ENCODE data around the gene WDR5. TPM values are rescaled to one million over a fixed set of nuclear protein-coding genes. Genes with fewer than 3 reads are reported as not detected.

WDR5 gene
- total and polyA plus RNA-seq, 9 donors: 25.1 to 60.2 (median 47.2) TPM

GRCh38 chr9:134130503-134131375 lies 5.1 kb upstream of the WDR5 start:
- 23% methylated on average over 10 of the region's 23 CpGs for WGBS (ENCODE audit: insufficient coverage)

GRCh38 chr9:134131471-134132207 lies 4.2 kb upstream of the WDR5 start:
- Histone ChIP-seq H3K9me3 (replicated peaks; ENCODE audit: control insufficient read depth, low read depth, low read length) (no peaks in the 10 kb centered on the region), H3K27ac (ENCODE audit: low read length) (peak overlapping the region; percentile 88), H3K36me3 (ENCODE audit: control insufficient read depth, insufficient read depth, low read length) (no peaks in the 10 kb centered on the region), H3K4me3 (ENCODE audit: low read length) (no peak overlapping the region), H3K4me1 (ENCODE audit: control insufficient read depth, insufficient read depth, low read length) (peaks cover 63% of the 10 kb centered on the region), H3K27me3 (ENCODE audit: control insufficient read depth, insufficient read depth, low read length) (no peaks in the 10 kb centered on the region)
- 69% methylated on average over 13 of the region's 13 CpGs for WGBS (ENCODE audit: insufficient coverage)
- no peak for DNase-seq

More at GRCh38 chr9:134130503-134131375, 5.1 kb upstream of the WDR5 start:
- Histone ChIP-seq H3K4me1 (ENCODE audit: control insufficient read depth, insufficient read depth, low read length) (peaks cover 68% of the 10 kb centered on the region), H3K4me3 (ENCODE audit: low read length) (no peak overlapping the region), H3K9me3 (replicated peaks; ENCODE audit: control insufficient read depth, low read depth, low read length) (no peaks in the 10 kb centered on the region), H3K27ac (ENCODE audit: low read length) (peak overlapping the region; percentile 88), H3K36me3 (ENCODE audit: control insufficient read depth, insufficient read depth, low read length) (no peaks in the 10 kb centered on the region), H3K27me3 (ENCODE audit: control insufficient read depth, insufficient read depth, low read length) (no peaks in the 10 kb centered on the region)
- peak; percentile 81 for DNase-seq

- Histone ChIP-seq H3K4me1 (ENCODE audit: control insufficient read depth, insufficient read depth, low read length) (peaks cover 63% of the 10 kb centered on the region), H3K4me3 (ENCODE audit: low read length) (no peak overlapping the region), H3K36me3 (ENCODE audit: control insufficient read depth, insufficient read depth, low read length) (no peaks in the 10 kb centered on the region), H3K27ac (ENCODE audit: low read length) (peak overlapping the region; percentile 88), H3K27me3 (ENCODE audit: control insufficient read depth, insufficient read depth, low read length) (no peaks in the 10 kb centered on the region), H3K9me3 (replicated peaks; ENCODE audit: control insufficient read depth, low read depth, low read length) (no peaks in the 10 kb centered on the region)
- WGBS (ENCODE audit: insufficient coverage): 67% methylated on average over 18 of the region's 19 CpGs
- no peak for DNase-seq
Measured at GRCh38 chr9:134132208-134132870, 3.5 kb upstream of the WDR5 start.

GRCh38 chr9:134134949-134135342 lies 936 bp upstream of the WDR5 start:
- H3K4me3 ChIP-seq (ENCODE audit: low read length): peak overlapping the region; percentile 94
- H3K4me1 ChIP-seq (ENCODE audit: control insufficient read depth, insufficient read depth, low read length): peaks cover 69% of the 10 kb centered on the region
- peaks cover 4% of the 10 kb centered on the region for H3K36me3 ChIP-seq (ENCODE audit: control insufficient read depth, insufficient read depth, low read length)
- WGBS (ENCODE audit: insufficient coverage): 9% methylated on average over 5 of the region's 7 CpGs
- peak overlapping the region; percentile 82 for H3K27ac ChIP-seq (ENCODE audit: low read length)
- no peak for DNase-seq
- H3K27me3 ChIP-seq (ENCODE audit: control insufficient read depth, insufficient read depth, low read length): no peaks in the 10 kb centered on the region
- H3K9me3 ChIP-seq (replicated peaks; ENCODE audit: control insufficient read depth, low read depth, low read length): no peaks in the 10 kb centered on the region

- under 1% methylated on average over 91 of the region's 93 CpGs for WGBS (ENCODE audit: insufficient coverage)
- H3K9me3 ChIP-seq (replicated peaks; ENCODE audit: control insufficient read depth, low read depth, low read length): no peaks in the 10 kb centered on the region
- peak overlapping the region; percentile 79 for H3K4me3 ChIP-seq (ENCODE audit: low read length)
- DNase-seq: peak; percentile 37
- peaks cover 16% of the 10 kb centered on the region for H3K36me3 ChIP-seq (ENCODE audit: control insufficient read depth, insufficient read depth, low read length)
- H3K4me1 ChIP-seq (ENCODE audit: control insufficient read depth, insufficient read depth, low read length): peaks cover 63% of the 10 kb centered on the region
- no peaks in the 10 kb centered on the region for H3K27me3 ChIP-seq (ENCODE audit: control insufficient read depth, insufficient read depth, low read length)
- H3K27ac ChIP-seq (ENCODE audit: low read length): peak overlapping the region; percentile 62
Measured at GRCh38 chr9:134136118-134136995, 475 bp downstream of the WDR5 start.

GRCh38 chr9:134136996-134137299 lies 1.1 kb downstream of the WDR5 start:
- Histone ChIP-seq H3K27me3 (ENCODE audit: control insufficient read depth, insufficient read depth, low read length) (no peaks in the 10 kb centered on the region), H3K4me1 (ENCODE audit: control insufficient read depth, insufficient read depth, low read length) (peaks cover 57% of the 10 kb centered on the region), H3K27ac (ENCODE audit: low read length) (peak overlapping the region; percentile 24), H3K4me3 (ENCODE audit: low read length) (peak overlapping the region; percentile 79), H3K9me3 (replicated peaks; ENCODE audit: control insufficient read depth, low read depth, low read length) (no peaks in the 10 kb centered on the region), H3K36me3 (ENCODE audit: control insufficient read depth, insufficient read depth, low read length) (peaks cover 22% of the 10 kb centered on the region)
- 33% methylated on average over 7 of the region's 7 CpGs for WGBS (ENCODE audit: insufficient coverage)
- no peak for DNase-seq

GRCh38 chr9:134138292-134138691 lies 2.4 kb downstream of the WDR5 start:
- no peak overlapping the region for H3K27ac ChIP-seq (ENCODE audit: low read length)
- no peak overlapping the region for H3K4me3 ChIP-seq (ENCODE audit: low read length)
- H3K9me3 ChIP-seq (replicated peaks; ENCODE audit: control insufficient read depth, low read depth, low read length): no peaks in the 10 kb centered on the region
- no peaks in the 10 kb centered on the region for H3K27me3 ChIP-seq (ENCODE audit: control insufficient read depth, insufficient read depth, low read length)
- DNase-seq: no peak
- H3K4me1 ChIP-seq (ENCODE audit: control insufficient read depth, insufficient read depth, low read length): peaks cover 45% of the 10 kb centered on the region
- 91% methylated on average over 4 of the region's 10 CpGs for WGBS (ENCODE audit: insufficient coverage)
- H3K36me3 ChIP-seq (ENCODE audit: control insufficient read depth, insufficient read depth, low read length): peaks cover 34% of the 10 kb centered on the region

GRCh38 chr9:134139081-134139480 lies 3.2 kb downstream of the WDR5 start:
- H3K36me3 ChIP-seq (ENCODE audit: control insufficient read depth, insufficient read depth, low read length): peaks cover 41% of the 10 kb centered on the region
- DNase-seq: peak; percentile 81
- WGBS (ENCODE audit: insufficient coverage): 21% methylated on average over 8 of the region's 11 CpGs
- H3K27ac ChIP-seq (ENCODE audit: low read length): peak overlapping the region; percentile 63
- no peak overlapping the region for H3K4me3 ChIP-seq (ENCODE audit: low read length)
- H3K27me3 ChIP-seq (ENCODE audit: control insufficient read depth, insufficient read depth, low read length): no peaks in the 10 kb centered on the region
- no peaks in the 10 kb centered on the region for H3K9me3 ChIP-seq (replicated peaks; ENCODE audit: control insufficient read depth, low read depth, low read length)
- peaks cover 45% of the 10 kb centered on the region for H3K4me1 ChIP-seq (ENCODE audit: control insufficient read depth, insufficient read depth, low read length)

GRCh38 chr9:134141906-134142305 lies 6.0 kb downstream of the WDR5 start:
- Histone ChIP-seq H3K27ac (ENCODE audit: low read length) (no peak overlapping the region), H3K4me3 (ENCODE audit: low read length) (no peak overlapping the region), H3K4me1 (ENCODE audit: control insufficient read depth, insufficient read depth, low read length) (peaks cover 45% of the 10 kb centered on the region), H3K36me3 (ENCODE audit: control insufficient read depth, insufficient read depth, low read length) (peaks cover 63% of the 10 kb centered on the region), H3K27me3 (ENCODE audit: control insufficient read depth, insufficient read depth, low read length) (no peaks in the 10 kb centered on the region), H3K9me3 (replicated peaks; ENCODE audit: control insufficient read depth, low read depth, low read length) (no peaks in the 10 kb centered on the region)
- DNase-seq: no peak
- 72% methylated on average over 3 of the region's 13 CpGs for WGBS (ENCODE audit: insufficient coverage)

All from muscle of leg (tissue), 11 donors.